KG1 (cell line): Measurements from ENCODE around the gene MYRFL.

Source experiments
- DNase-seq: peaks from one replicate; lab custom pipeline; 2025; lab: John Stamatoyannopoulos, UW

Gene MYRFL

DNA sequence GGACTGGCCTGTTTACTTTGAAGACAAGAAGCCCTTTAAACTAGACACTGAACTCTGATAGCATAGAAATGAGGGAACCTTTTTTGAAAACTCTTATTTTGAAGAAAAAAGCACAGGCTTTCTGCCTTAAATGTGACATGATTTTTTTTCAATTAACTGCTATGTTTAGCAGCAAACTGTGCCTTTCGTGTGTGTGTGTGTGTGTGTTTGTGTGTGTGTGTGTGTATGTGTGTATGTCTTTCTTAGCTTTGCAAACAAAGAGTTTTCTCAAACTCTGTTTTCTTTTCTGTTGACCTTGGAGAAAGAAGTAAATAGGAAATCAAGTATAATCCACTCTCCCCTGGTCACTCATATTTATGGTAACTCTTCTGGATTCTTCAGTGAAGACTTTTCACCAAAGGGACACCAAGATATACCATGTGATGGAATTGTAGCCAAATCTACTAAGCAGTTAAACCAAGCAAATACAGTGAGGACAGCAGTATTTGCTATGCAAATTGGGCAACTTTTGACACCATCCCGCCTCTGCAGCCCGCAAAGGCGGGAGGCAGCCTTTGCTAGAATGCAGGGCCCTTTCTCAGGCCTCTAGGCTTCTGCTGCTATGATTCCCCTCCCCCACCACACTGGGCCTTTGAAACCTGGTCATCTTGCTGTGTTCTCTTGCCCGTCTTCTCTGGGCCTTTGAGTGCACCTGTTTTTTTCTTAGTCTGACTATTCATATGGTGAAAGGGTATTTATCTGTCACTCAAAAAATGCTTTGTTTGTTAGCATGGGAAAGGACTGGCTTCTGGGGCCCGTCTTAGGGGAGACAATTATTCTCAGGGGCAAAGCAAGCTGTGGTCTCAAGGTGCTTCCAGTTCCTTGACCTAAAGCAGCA is 107.9 kb downstream of the MYRFL start:
- DNase-seq = no peak

- no peak for DNase-seq
Measured at GRCh38 chr12:69934011-69934410, 109.0 kb downstream of the MYRFL start.

DNA sequence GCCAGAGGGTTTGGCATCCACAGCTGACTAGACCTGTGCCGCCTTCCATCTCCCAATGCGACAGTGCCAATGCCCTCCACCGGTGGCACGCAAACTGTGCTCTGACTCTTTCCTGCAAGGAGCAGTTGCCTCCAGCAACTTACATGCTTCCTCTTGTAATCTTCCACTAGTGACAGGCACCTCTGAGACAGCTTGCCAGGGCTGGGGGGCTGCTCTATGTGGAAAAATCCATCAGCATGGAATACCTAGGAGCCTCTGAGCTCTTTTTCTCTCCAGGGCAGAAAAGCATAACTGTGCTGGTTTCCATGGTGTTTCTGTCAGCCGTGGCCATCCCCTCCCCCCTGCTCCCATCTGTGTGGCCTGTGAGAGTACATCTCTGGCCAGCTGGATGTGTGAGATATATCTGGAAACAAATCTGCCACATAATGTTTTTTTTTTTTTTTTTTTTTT is 110.6 kb downstream of the MYRFL start:
- no peak for DNase-seq

DNA sequence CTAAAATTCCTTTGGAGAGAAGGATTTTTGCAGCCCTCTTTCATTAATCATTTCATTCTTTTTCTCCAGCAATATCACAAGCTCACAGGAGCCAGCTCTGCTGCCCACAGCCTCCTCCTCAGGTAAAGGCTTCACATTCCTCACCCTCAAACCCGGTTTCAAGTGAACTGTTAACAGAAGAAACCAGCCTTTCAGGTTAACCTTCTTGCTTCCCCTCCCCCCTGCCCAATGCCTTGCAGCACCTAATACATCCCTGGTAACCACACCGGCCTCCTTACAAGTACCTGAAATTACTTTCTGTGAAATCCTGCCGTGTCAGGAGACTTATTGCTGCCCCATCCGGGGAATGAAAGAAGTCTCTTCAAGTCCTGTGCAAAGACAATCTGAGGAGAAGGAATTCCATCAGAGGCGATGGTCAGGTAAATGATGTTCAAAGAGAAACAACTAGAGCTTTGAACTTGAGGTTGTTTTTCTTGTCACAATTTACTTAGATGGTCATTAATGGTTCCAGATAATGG is 111.2 kb downstream of the MYRFL start:
- no peak for DNase-seq

DNA sequence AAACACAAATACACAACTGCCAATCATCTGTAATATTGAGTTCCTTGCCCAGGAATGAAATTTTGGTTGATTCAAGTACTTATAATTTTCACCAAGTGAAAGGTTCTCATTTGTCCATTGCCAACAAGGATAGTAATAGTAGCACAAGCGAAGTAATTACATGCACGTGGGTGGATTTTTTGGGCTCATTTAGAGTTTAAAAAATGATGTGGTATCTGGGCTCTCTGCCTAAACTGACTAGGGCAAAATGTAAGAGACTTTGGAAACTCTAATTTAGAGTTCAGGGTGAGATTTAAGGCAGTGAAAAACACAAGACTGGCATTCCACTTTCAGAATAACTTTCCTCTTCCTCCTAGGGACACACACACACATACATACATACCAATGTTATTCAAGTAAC is 111.7 kb downstream of the MYRFL start:
- no peak for DNase-seq

DNA sequence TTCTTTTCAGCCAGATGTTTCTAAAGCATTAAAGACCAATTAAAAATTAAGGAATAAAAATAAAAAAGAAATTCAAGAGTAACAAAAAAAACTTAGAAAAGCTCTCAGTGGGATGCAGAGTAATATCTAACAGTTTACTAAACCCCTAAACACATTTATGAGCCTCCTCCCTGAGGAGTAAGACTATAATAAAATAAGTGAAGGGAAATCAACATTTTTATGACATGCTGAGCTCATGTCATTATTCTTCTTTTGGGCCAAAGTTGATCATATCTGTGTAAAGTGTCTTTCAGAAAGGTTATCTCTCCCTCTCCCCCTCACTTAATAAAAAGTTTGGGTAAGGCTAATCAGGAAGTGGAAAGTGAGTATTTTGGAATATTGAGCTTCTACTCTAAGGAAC is 122.1 kb downstream of the MYRFL start:
- no peak for DNase-seq

DNA sequence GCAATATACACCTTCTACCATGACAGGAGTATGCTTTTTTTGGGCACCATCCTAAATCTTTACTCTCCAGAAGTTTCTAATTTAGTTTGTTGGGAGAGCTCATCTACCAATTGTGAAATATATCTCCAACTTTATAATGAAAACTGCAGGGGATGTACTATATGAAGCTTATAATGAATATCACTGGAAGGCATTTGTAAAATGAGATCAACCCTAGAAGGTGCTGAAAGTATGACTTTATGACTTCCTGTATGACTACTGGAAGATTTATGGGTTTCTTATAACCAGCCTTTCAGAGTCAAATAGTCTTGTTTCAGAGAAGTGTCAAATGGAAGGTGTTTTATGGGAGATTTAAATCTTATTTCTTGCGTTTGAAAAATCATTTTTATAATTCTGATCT is 122.9 kb downstream of the MYRFL start:
- DNase-seq = no peak

- no peak for DNase-seq
Measured at GRCh38 chr12:69948851-69949250, 123.8 kb downstream of the MYRFL start.

DNA sequence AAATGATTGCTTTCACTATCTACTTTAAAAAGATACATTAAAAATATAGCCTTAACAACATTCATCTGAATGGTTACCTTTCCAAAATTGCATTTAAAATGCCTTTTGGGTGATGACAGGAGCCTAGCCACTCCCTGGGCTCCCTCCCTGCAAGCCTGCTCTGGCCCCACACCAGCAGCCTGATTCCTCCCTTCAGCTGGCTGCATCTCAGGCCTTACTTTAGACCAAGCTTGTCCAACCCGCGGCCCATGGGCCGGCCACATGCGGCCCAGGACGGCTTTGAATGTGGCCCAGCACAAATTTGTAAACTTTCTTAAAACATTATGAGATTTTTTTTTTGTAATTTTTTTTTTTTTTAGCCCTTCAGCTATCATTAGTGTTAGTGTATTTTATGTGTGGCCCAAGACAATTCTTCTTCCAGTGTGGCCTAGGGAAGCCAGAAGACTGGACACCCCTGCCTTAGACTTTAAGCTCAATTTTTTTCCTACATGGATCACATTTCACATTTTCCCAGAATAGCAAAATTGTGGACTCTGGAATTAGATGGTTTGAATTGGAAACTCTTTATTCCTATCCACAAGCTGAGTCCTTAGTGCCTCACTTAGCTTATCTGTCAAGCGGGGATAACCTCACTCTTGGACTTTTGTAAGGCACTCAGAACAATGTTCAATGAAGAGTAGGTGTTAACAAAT is 124.4 kb downstream of the MYRFL start:
- no peak for DNase-seq

DNA sequence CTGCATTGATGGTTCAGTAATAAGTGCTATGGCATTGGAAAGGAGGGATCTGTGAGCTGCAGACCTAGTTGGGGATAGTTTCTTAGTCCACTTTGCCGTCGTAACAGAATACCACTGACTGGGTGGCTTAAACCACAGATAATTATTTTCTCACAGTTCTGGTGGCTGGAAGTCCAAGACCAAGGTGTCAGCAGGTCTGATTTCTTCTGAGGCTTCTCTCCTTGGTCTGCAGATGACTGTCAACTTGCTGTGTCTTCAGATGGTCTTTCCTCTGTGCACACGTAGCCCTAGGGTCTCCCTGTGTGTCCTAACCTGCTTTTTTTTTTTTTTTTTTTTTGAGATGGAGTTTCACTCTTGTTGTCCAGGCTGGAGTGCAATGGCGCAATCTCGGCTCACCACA is 126.1 kb downstream of the MYRFL start:
- no peak for DNase-seq

DNA sequence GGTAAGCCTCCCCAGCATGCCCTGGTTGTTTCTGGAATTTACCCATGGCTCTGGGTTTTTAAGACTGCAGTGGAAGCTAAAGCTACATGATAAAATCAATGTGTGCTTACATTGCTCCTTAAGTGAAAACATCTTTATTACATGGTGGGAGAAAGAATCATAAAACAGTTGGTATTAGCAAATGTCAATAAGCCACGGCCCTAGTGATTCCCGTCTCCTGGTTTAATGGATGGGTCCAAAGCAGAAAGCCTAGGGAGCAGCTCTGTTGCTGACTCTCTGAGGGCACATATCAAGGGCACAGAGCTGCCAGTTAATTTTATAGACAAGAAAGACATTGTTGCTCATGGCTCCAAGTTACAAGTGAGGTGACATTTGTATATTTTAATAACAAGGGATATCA is 127.9 kb downstream of the MYRFL start:
- DNase-seq = no peak

DNA sequence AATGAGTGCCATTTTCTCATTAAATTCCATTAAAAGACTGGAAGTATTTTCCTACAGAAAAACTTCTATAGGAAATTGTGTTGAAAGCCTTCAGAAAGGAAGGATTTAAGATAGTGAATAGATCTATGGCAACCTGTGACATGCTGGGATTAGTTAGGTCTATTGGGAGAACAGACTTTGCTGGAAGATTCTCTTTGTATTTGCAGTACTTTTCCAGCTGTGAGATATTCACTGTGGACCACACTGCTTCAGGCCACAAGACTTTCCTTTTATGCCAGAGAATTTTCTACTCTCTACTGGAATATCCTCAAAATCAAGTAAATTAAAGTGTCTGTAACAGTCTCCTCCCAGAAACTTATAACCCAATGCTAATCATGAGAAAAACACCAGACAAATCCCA is 136.2 kb downstream of the MYRFL start:
- DNase-seq = no peak

DNA sequence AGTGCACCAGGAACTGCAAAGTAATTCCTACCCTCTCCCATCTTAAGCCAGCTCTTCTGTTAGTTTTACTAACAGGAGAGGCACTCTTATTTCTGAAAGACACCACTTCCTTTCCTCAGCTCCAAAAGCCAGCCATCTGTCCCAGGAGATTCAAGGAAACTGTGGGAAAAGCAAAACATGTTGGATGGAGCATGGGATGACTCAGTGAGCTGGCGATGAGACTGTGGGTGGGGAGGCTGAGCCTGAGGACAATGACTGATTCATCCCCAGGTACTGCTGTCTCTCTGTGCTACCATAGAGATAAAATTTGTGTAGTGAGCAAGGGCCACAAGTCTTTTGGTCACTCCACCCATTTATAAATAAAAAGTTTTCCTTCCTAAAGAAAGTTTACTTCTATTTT is 141.4 kb downstream of the MYRFL start:
- no peak for DNase-seq

DNA sequence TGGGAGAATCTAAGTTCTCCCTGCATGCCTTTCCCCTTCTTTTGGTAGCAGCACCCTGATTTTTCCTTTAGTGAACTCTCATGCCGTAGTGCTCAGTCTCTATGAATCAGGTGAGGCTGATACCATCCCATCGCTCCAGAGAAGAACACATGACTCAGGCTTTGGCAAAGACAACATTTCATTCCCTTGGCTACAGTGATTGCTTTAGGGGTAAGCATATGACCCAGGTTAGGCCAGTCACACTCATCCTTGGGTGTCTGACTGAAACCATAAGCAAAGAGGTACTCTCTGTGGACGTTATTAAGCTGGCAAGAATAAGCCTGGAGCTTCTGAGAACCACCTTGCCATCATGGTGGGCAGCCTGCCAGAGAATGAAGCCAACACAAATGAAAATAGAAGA is 141.8 kb downstream of the MYRFL start:
- DNase-seq = no peak

GRCh38 chr12:69969011-69969410 is 144.0 kb downstream of the MYRFL start:
- DNase-seq = no peak

GRCh38 chr12:69972136-69972535 is 147.1 kb downstream of the MYRFL start:
- DNase-seq = no peak

DNA sequence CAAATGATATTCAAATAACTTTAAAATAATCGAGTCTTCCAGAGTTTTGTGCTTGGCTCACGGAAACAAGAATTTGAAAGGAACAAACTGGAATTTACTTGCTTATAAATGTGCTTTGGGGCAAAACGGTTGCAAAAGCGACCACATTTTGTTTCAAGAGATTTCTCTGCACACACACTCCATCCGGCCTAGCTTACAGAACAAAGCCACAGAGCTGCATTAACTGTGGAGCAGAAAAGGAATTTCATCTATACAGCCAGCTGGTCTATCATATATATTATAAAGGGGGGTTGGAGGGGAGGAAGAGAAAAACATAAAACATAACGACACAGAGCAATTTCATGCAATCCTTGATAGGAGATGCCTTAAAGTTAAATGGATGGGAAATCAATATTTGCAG is 153.0 kb downstream of the MYRFL start:
- no peak for DNase-seq

- DNase-seq = no peak
Measured at GRCh38 chr12:69981881-69982475, 157.0 kb downstream of the MYRFL start.

DNA sequence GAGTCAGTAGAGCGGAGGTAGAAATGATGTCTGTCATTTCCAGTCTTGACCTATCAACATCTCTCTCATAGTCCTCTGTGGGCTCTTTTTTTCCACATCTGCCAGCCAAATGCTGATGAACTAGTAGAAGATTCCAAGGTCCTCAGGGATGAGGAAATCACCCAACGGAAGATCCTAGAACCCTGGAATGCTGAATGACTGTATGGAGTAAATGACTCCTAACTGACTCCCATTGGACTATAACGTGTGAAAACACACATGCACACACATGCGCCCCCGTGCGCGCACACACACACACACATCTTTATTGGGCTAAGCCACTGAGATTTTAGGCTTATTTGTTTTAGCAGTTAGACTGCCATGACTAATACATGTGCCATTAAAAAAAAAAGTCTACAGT is 159.2 kb downstream of the MYRFL start:
- no peak for DNase-seq

- no peak for DNase-seq
Measured at GRCh38 chr12:69985656-69986055, 160.6 kb downstream of the MYRFL start.

DNA sequence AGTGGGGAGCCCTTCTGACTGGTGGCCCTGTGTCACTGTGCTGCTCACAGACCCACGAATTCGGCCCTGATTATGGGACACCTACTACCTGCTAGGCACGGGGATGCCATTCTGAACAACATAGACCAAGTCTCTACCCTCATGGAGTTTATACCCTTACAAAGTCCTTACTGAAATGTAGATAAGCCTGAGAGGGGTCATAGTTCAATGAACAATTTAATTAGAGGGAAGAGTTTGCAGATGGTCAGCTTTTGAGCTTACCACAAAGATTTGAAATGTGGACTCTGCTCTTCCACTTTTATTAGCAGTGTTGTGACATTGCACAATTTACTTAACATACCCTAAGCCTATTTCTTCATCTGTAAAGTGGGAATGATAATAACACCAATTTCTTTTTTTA is 161.1 kb downstream of the MYRFL start:
- no peak for DNase-seq

DNA sequence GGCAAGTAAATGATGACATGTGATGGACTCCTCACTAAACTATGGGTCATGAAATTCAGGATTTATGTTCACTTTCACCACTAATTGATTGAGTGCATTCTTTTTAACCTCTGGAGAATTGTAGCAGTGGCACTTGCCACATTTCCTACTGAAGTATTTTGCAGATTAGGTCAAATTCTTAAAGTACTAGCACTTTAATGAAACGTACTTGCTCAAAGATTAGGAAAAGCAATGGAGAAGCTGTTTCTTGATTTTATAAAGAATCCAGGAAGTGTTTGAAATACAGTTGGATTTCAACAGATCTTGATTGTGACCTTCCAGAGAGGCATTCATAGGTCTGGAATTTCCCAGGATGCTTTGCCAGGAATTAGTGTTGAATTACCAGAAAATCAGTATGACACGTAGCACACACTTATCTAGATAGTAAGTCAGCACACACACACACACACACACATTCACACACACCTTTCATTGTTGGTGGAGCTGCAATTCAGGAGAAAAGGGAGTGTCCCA is 162.6 kb downstream of the MYRFL start:
- DNase-seq = no peak
